Testis (tissue), 3 donors: Measurements from ENCODE around the gene PSMB10. TPM values are rescaled to one million over a fixed set of nuclear protein-coding genes. Genes with fewer than 3 reads are reported as not detected.
"Not testable (repeated sequence)": the region's sequence is repeated elsewhere in the genome, so short reads cannot be mapped to it uniquely, and the experiment has no call there.

Source experiments
- DNase-seq: peaks from one replicate; pipeline ENCODE4 v3.0.0-alpha.2; 2019
- H3K27ac ChIP-seq, 2 donors: fragments of 200-600 bp; sonication (generic); one replicate each; pipeline ENCODE4 v1.5.1; 2019
- H3K27me3 ChIP-seq: fragments of 200-600 bp; sonication (generic); one replicate; pipeline ENCODE4 v1.5.1; 2019
- H3K36me3 ChIP-seq: fragments of 200-600 bp; sonication (generic); one replicate; pipeline ENCODE4 v1.5.1; 2017; ENCODE audit warnings: low read depth; ENCODE audit errors: missing control alignments
- H3K4me1 ChIP-seq: fragments of 200-600 bp; sonication (generic); one replicate; pipeline ENCODE4 v1.5.1; 2019
- H3K4me3 ChIP-seq, 2 donors: fragments of 200-600 bp; sonication (generic); one replicate each; pipeline ENCODE4 v1.5.1; 2017 to 2019
- H3K9me3 ChIP-seq: fragments of 200-600 bp; sonication (generic); one replicate; pipeline ENCODE4 v1.5.1; 2017
- POLR2A ChIP-seq: fragments of 450-650 bp; IDR thresholded peaks from one replicate; pipeline ENCODE4 v1.6.1; 2017; ENCODE audit warnings: antibody characterized with exemption, mild to moderate bottlenecking, moderate library complexity
- WGBS, 2 donors: methylation state at CpG; one replicate each; pipeline ENCODE4 v1.1.5; 2018; 5-methylcytosine and 5-hydroxymethylcytosine counted together
- intact Hi-C: fragments of 100-400 bp; cut with DNase I; formaldehyde crosslinking; loops from one replicate; pipeline ENCODE4 v1.15.1; 2023; ENCODE audit warnings: low total_unique reads
- polyA plus RNA-seq: library from polyadenylated mRNA; stranded (reverse); fragments of 350-450 nt; fragmentation: Illumina TruSeq; extraction: RNeasy Lipid Tissue Mini Kit (QIAGEN cat#74804); gene quantifications from one replicate; pipeline ENCODE4 v1.2.3, GENCODE V29; 2014; ENCODE audit warnings: low read depth, low replicate concordance; ENCODE audit not compliant: insufficient read depth
- total RNA-seq, 2 donors: library from RNA; depleted of rRNA; stranded (reverse); fragments of >200 nt; gene quantifications; one replicate each; pipeline ENCODE4 v1.2.3, GENCODE V29; 2016
- TF ChIP-seq, protein P1 (sequence below), 3 experiments: fragments of 450-650 bp in 2 of 3; fragments of 200-600 bp in 1 of 3; sonication (generic) in 1 of 3; IDR thresholded peaks; one replicate each; pipeline ENCODE4 v1.5.1; 2016 to 2019; ENCODE audit warnings: antibody characterized with exemption in 3 of 3, mild to moderate bottlenecking in 2 of 3, moderate library complexity in 1 of 3

Gene PSMB10
- total and polyA plus RNA-seq, 3 donors from 2014 or later = 13.2 to 49.1 (median 14.2) TPM

DNA sequence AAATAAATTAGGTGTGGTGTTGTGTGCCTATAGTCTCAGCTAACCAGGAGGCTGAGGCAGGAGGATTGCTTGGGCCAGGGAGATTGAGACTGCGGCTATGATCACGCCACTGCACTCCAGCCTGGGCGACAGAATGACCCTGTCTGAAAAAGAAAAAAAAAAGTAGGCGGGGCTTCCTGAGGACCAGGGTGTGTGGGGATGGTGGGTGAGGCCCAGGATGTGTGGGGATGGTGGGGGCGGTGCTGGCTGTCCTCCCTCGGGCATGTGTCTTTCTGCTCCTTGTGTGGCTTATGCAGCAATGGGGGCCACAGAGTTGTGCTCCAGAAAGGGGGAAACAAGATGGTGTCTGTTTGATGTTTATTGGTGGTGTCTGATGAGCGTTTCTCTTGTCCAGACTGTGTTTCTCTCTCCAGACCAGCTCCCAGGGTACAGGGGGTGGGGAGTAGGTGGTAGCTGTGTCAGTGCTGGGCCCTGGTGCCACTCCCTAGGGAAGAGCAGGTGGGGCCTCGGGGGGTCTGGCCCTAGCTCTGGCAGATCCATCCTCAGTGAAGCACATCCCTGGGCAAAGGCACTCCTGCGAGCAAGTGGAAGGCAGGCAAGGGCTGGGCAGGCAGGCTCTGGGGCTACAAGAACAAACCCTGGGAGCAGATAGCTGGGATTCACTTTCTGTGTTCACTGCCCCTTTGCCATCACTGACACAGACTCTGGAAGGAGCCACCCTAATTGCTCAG is 5.0 kb upstream of the PSMB10 start:
- intact Hi-C loops = no loop called here
- Histone ChIP-seq H3K27me3 (no peaks in the 10 kb centered on the region), H3K9me3 (no peaks in the 10 kb centered on the region), H3K4me1 (peaks cover 22% of the 10 kb centered on the region), H3K4me3 (no peak overlapping the region), H3K27ac (no peak overlapping the region), H3K36me3 (no peaks in the 10 kb centered on the region)
- 79 to 84% methylated on average over 7 to 9 of the region's 9 CpGs for WGBS, 2 donors
- TF ChIP-seq, protein P1, sequence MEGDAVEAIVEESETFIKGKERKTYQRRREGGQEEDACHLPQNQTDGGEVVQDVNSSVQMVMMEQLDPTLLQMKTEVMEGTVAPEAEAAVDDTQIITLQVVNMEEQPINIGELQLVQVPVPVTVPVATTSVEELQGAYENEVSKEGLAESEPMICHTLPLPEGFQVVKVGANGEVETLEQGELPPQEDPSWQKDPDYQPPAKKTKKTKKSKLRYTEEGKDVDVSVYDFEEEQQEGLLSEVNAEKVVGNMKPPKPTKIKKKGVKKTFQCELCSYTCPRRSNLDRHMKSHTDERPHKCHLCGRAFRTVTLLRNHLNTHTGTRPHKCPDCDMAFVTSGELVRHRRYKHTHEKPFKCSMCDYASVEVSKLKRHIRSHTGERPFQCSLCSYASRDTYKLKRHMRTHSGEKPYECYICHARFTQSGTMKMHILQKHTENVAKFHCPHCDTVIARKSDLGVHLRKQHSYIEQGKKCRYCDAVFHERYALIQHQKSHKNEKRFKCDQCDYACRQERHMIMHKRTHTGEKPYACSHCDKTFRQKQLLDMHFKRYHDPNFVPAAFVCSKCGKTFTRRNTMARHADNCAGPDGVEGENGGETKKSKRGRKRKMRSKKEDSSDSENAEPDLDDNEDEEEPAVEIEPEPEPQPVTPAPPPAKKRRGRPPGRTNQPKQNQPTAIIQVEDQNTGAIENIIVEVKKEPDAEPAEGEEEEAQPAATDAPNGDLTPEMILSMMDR (IDR thresholded peaks at IDR 0.05) = no peak
- TF ChIP-seq POLR2A = no peak
- no peak for DNase-seq

DNA sequence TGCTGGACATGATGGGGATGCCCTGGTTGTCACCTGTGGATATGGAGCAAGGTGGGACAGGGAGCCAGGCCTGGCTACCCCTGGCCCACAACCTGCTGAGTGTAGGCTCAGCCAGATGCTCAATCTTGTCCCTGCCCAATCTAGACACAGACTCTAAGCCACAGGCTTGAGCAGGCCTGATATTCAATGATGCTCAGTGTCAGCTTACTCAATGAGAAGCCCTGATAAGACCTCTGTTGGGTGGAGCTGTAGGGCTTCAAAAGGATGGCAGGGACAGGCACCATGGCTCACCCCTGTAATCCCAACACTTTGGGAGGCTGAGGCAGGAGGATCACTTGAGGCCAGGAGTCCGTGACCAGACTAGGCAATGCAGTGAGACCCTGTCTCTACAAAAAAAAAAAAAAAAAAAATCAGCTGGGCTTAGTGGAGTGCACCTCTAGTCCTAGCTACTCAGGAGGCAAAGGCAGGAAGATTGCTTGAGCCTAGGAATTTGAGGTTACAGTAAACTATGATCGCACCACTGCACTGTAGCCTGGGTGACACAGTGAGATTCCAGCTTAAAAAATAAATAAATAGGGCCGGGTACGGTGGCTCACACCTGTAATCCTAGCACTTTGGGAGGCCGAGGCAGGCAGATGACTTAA is 3.9 kb upstream of the PSMB10 start:
- H3K4me1 ChIP-seq = peaks cover 22% of the 10 kb centered on the region
- DNase-seq = no peak
- intact Hi-C loops = no loop called here

DNA sequence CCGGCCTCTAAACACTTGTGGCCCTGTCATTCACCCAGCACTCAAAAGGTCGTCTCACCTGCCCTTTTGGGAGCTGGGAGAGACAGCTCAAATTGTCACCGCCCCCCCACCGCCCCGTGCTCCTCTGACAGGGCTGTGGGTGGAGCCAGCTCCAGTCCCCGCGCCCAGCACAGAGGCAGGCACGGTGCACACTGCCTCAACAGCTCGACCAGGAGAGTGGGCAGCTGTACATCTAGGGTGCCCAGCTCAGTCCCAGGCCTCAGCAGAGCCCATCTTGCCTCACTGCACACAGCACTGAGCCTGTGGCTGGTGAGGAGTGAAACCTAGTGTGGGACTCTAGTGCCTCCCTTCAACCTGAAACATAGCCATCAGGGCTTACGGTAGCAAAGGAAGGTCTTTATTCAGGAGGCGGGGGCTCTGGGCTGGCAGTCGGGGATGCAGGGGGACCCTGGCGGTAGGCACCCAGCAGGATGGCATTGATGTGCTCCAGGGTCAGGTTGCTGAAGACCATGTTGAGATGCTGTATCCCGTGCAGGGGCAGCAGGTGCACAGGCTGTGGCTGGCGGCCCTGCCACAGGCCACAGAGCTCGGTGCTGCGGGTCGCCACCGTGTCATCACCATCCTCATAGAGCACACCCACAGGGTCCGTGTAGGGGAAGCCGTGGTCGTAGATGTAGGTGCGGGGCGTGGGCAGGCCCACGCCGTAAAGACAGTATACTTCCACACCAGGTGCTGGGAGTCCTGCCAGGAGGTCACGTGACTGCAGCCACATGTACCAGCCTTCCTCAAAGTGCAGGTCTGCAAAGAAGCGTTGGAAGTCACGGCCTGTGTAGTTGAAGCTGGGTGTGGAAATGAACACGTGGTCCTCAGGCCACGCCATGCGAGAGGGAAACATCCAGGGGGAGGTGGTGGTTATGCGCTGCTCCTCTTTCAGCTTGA is 3.1 kb upstream of the PSMB10 start:
- Histone ChIP-seq H3K27me3 (no peaks in the 10 kb centered on the region), H3K36me3 (no peaks in the 10 kb centered on the region), H3K4me3 (no peak overlapping the region), H3K4me1 (peaks cover 29% of the 10 kb centered on the region), H3K27ac (no peak overlapping the region), H3K9me3 (no peaks in the 10 kb centered on the region)
- intact Hi-C loops = no loop called here
- DNase-seq = peak; percentile 45
- TF ChIP-seq, protein P1 (IDR thresholded peaks at IDR 0.05) = no peak
- no peak for TF ChIP-seq POLR2A
- WGBS, 2 donors = 77 to 86% methylated on average over 13 to 33 of the region's 33 CpGs

More for the DNA sequence above, 3.9 kb upstream of the PSMB10 start:
- H3K27me3 ChIP-seq = no peaks in the 10 kb centered on the region
- TF ChIP-seq, protein P1 (IDR thresholded peaks at IDR 0.05) = no peak
- no peak for TF ChIP-seq POLR2A
- no peak overlapping the region for H3K4me3 ChIP-seq
- no peaks in the 10 kb centered on the region for H3K9me3 ChIP-seq
- WGBS, 2 donors = 95 to 97% methylated on average over 5 of the region's 5 CpGs
- H3K36me3 ChIP-seq = no peaks in the 10 kb centered on the region
- H3K27ac ChIP-seq = no peak overlapping the region

DNA sequence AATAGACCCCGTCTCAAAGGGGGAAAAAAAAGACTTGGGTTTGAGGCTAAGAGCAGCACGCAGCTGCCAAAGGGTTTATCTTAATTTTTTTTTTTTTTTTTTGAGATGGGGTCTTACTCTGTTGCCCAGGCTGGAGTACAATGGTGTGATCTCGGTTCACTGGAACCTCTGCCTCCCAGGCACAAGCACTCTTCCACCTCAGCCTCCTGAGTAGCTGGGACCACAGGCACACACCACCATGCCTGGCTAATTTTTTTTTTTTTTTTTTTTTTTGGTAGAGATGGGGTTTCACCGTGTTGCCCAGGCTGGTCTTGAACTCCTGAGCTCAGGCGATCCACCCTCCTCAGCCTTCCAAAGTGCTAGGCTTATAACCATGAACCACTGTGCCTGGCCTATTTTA is 1.1 kb upstream of the PSMB10 start:
- H3K4me3 ChIP-seq, H3K36me3 ChIP-seq, intact Hi-C loops, H3K27ac ChIP-seq, H3K9me3 ChIP-seq, H3K27me3 ChIP-seq, DNase-seq: not testable (repeated sequence)
- WGBS, 2 donors = 85 to 97% methylated on average over 5 of the region's 5 CpGs
- H3K4me1 ChIP-seq = peaks cover 18% of the 10 kb centered on the region
